Measurements from ENCODE around the gene MYLK2.

The MYLK2 gene

DNA sequence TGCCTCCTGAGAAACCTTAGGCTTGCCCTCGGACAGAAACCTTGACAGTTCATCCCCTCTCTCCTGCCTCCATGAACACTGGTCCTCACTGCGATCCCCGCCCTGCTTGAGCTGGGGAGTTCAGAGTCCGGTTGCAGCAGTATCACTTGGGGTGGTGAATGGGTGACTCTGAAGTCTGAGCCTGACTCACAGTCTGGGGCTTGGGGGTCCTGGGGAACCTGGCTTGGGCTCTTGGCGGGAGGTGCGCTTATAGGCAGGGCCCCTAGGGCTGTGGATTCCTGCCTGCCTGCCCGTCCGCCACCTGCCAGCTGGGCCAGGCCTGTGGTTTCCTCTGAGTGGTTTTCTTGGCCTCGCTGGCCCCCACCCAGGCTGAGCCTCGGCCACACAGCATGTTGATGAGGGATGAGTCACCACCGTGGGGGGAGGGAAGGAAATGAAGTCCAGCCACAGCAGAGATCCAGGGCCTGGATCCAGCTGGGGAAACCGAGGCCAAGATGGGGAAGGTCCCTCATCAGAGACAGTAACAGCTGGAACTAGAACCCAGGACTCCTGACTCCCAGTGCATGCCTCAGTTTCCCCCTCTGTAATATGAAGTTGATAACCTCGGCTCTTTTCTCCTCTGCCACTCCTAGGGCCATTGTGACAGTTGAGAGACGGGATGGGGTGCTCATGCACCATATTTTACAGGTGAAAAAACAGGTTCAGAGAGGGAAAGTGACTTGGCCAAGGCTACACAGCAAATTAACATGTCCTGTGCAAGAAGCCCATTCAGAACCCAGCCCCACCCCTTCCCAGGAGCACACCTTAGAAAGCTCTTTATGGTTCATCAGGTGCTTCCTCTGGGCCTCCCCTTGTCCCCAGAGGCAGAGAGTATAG lies 17.1 kb downstream of the MYLK2 start:
- DNase-seq (peak; percentile 46), ATAC-seq (peak; percentile 38)

DNA sequence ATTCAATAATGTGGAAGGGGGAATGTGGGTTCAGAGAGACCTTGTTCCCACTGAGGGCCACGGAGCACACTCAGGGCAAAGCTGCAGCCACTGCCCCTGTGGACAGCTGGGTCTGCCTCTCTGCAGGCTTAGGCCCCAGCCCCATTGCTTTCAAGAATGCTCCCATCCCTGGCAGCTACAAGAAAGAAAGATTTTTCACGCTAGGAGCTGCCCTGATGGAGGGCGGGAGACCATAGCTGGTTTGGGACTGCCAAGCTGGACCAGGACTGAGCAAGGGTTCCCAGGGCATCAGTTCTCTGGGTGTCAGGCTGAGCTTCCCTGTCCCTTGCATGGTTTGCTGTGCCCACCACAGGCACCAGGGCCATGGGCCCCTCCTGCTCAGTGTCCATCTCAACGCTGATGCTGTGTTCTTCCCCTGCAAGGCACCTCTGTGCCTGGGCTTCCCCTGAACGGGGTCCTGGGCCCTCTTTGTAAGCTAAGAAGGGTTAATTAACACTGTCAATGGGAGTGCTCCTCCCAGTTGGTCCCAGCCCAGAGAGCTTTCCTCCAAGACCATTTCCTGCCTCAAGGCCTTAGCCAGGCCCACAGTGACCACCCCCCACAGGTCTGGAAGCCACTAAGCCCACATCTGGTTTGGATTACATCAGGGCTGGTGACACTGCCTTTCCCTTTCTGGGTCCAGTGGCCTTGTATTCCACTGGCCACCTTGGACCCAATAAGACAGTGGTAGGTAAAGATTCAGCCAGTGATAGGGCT lies 17.9 kb downstream of the MYLK2 start:
- ATAC-seq, result no peak
- no peak for DNase-seq

DNA sequence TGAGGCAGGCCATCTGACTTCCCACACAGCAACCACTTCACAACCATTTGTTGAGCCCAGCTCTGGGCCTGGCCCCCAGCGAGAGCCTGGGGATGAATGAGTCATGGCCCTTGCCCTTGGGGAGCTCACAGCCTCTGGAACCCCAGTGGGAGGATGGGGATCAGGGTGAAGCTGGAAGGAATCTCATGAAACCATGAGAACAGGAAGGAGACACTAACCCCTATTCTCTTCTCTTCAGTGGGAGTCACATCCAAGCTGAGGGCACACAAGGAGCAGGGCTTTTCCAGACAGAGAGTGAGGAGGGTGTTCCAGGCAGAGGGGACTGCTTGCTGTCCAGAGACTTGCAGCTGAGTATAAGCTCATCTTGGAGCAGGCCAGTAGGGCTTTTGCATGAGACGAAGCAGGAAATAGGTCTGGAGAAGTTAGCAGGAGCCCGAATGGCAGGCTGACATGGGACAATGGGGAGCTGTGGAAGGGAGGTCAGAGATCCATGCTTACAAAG lies 18.8 kb downstream of the MYLK2 start:
- DNase-seq (no peak), ATAC-seq (no peak)

DNA sequence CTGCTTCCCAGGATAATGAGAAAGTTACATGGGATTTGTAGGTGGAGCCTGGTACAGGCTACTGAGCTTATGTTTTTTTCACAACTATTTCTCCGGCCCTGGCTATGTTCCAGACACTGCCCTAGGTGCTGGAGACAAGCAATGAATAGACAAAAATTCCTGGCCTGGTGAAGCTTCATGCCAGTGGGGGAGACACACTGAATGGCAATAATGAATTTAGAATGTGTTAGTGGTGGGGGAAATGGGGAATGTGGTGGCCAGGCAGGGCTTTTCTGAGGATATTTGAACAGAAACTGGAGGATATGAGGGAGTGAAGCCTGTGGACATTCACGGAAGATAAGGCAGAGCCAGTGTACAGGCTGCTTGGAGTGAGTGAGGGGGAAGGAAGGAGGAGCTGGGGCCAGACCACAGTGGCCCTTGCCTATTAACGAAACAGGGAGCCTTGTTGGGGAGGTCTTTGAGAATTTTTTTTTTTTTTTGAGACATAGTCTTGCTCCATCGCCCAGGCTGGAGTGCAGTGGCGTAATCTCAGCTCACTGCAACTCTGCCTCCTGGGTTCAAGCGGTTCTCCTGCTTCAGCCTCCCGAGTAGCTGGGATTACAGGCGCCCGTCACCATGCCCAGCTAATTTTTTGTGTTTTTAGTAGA lies 19.6 kb downstream of the MYLK2 start:
- DNase-seq, result no peak
- no peak for ATAC-seq

DNA sequence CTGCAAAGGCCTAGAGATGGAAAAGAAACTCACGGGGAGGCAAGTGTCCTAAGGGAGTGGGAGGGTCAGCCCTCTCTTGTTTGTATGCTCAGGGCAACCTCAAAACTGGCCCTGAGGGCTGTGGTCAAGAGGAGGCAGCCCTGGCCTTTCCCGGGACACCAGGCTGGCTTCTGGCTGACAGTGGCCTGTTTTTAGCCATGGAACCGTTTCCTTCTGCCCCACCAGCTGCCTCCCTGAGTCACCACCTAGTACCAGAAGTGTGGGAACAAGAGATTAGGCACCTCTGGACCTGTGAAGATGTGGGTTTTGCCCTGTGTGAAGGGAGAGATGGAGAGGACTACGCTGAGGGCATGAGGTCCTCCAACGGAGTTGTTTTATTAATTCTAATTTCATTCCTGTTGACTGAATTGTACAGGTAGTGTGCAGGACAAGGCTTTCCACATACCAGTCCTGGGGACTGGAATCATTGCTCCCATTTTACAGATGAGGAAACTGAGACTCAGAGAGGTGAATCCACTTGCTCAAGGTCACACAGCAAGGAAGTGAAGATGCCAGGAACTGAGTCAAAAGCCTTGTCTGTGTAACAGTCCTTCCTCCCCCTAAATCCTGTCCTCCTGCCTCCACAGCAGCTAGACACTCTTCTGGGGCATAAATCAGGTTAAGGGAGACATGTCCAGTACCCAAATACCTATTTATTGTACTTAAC lies 20.8 kb downstream of the MYLK2 start:
- no peak for ATAC-seq
- no peak for DNase-seq

DNA sequence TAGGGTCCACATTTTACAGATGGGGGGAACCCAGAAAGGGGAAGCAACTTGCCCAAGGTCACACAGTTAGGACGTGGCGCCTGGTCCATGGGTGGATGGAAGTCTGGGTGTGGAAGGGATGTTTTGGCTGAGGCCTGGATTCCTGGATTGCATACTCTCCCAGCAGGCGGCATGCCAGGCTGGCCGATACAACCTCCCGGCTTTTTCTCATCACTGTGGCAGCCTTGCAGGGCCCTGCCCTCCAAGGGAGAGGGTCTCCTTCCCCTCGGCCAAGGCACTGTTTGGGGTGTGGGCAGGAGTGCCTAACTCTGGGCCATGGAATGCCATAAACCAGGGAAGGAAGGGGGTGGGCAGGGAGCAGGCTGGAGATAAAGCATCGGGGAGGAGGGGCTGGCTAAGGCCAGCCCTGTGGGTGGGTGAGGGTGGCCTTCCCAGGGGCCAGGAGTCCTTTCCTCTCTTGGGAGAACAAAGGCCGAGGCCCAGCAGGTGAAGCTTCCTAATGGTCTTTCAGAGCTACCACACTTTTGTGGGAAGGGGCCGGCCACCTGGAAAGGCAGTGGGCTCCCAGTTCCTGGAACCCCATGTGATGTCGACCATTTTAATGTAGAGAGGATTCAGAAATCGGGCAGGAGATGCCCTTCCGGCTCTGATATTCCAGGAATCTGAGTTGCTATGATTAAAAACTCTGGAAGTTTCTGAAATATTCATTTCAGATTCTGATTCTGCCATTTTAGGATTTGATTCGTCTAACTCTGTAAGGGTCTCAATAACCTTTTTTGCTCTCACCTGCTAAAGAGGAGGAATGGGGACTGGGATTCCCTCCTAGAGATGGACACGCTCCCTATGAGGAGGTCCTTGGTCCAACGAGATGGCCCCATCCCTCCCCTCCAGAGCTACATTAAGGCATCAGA lies 22.0 kb downstream of the MYLK2 start:
- DNase-seq (no peak), ATAC-seq (no peak)

DNA sequence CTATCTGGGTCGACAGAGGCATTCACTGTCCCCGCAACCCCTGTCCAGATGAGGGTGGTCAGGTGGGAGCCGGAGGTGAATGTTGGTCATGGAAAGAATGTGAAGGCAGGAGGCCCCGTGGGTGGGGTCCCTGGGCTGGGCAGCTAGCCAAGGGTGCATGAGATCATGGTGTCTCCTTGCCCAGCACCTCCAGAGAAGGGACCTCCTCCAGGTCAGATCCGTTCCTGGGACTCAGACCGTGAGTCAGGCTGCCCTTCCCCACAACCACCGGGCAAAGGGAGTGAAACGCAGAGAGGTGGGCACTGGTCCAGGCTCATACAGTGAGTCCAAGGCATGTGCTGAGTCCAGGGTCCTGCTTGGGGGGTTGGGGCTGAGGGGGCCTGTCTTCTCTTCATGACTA lies 22.8 kb downstream of the MYLK2 start:
- no peak for ATAC-seq
- DNase-seq, result no peak

DNA sequence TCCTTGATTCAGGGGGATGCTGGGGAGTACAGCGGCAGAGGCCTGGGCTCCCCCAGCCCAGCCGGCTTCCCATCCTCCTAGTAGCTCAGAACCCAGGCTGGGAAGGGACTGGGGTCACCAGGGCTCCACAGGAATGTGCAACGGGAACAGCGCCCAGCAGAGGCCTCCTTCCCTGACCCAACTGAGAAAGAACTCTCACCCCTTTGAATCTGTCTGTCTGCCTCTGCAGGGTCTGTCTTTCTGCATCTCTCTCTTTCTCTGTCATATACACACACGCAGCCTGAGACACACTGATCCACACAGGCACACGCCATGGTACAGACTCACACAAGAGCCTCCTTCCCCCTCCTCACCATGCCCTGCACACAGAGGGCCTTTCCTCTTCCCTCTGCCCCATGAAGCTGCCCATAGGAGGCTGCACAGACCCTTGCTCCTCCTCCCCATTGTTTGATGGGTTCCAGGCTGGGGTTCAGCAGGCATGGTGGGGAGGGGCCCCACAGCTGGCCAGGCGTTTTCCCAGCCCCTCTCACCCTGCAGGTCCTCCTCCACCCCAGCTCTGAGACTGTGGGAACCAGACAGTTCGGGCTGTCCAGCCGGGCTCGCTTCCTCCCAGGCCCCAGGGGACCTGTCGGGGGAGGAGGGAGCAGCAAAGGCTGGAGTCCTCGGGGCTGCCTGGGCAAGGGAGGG lies 23.5 kb downstream of the MYLK2 start:
- DNase-seq (no peak), ATAC-seq (no peak)

DNA sequence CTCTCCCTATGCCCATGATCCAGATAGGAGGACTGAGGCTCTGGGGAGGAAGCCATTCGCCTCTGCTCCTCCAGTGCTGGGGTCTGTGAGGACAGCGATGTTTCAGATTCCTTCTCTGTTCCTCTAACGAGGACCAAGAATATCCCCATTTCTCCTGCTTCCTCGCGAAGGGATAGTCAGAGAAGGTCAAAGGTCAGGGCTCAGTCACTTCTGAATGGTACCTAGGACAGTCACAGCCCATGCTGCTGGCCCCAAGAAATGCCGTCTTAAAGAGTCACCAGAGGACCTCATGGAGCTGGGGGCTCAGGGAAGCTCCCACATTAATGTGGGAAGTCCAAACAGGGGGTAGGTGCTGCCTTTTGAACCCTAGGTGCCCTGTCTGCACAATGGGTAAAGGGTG lies 24.1 kb downstream of the MYLK2 start:
- DNase-seq, result no peak
- ATAC-seq, result no peak

DNA sequence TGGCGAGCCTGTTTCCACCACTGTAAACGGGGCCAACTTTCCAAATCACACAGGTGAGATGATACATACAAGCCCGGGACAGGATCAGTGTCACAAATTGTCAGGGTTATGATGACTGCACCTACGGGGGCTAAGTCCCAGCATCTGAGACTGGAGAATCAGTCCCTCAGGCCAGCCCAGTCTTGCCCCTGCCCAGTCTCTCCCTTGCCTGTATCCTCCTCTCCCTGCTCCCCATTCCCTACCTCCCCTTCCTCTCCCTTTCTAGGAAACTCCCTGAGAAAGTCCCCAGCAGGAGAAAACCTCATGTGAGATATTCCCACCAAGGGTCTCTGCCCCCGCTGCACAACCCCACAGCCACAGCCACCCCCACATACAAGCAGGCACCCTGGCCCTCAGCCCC lies 24.7 kb downstream of the MYLK2 start:
- no peak for ATAC-seq

DNA sequence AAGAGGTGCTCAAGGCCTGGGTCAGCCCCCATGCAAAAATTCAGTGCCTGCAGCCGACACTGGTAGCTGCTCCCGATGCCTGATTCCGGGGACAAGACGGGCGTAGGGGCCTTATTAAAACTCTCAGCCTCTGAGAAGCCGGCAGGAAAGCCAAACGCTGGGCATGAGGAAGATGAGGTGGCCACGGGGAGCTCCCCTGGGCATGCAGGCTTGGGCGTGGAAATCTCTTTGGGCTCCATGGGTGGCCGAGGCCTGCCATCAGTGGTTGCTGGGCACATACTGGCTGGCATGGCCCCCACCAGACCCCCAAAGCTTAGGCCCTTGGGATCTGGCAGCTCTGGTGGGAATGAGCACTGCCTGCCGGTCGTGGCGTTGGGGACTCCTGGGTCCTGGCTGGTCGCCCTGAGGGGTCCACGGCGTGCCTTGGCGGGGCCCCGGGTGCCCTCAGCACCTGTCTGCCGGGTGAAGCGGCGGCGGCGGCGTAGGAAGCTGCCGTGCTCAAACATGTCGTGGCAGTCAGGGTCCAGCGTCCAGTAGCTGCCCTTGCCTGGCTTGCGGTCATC lies 25.7 kb downstream of the MYLK2 start:
- no peak for ATAC-seq
- no peak for DNase-seq

More for the DNA sequence above, 24.7 kb downstream of the MYLK2 start:
- no peak for DNase-seq

DNA sequence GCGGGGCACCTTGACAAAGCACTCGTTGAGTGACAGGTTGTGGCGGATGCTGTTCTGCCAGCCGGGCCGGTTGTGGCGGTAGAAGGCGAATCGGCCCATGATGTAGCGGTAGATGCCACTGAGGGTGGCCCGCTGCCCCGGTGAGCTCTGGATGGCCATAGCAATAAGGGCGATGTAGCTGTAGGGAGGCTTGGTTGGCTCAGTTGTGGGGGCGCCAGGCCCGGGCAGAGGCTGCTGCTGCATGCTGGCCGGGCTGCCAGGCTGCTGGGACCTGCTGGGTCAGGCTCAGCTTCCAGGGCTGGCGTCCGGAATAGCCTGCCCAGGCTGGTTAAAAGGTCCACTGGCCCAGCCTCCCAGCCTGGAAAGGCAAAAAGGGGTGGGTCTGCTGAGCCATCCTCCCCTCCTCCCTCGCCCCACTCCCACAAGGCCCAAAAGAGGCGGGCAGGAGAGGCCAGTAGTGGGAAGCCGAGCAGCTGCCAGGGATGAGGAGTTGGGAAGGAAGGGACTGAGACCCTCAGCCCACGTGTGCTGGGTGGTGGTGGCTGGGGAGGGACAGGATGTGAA lies 26.2 kb downstream of the MYLK2 start, which contains the start of gene FOXS1:
FOXS1 (minus strand) TSS at position 305 of the 564 bp plus-strand sequence; CDS start at position 243, 62 bp downstream.
- ATAC-seq, result no peak
- no peak for DNase-seq

DNA sequence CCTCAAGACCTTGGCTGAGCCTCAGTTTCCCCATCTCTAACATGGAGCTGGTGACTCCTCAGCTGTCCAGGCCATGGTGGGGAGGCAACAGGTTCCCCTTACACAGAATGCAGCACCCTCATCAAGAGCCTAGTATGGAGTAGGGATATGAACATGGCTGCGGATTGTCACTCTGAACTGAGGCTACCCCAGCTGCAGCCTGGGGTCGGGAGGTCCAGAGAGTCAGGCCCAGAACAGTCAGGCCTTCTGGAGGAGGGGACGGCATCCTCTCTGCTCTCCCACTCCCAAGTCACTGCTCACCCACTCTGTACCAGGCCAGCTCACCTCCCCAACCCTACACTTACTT lies 27.6 kb downstream of the MYLK2 start:
- DNase-seq (no peak), ATAC-seq (no peak)

DNA sequence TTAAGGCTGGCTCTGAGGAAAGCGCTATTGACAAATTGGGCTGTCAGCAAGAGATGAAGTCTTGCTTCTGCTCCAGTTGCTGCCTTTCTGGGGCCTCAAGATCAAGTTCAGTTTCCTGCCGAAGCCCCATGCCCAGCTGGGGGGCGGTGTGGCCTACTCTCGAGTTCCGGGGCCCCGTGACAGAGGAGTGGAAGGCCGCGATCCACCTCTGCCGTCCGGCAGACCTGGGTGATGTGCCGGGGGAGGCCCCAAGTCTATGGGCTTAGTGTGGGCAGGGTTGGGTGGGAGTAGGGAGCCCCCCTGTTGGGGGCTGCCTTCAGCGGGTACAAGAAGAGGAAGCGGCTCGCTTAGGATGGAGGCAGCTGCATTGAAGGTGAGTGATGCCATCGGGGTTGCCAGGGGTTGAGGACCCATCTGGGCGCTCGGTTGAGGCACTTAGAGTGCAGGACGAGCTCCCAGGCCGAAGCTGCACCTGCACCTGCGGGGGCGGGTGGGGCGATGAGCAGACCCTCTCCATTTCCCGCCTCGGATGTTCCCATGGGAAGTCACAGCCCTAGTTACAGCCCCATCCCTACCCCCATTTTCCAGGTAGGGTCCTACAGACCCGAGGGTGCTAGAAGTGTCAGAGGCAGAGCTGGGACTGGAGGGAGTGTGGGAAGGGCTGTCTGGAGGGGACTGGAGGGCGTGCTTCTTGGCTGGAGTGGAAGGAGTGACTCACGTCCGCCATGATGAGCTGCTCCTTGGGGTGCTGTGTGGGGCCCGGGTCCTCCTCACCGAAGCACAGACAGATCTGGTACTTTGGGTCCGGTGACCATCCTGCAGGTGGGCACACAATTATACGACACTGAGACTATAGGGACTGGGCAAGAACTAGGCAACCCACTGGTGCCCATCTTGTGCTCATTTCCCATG lies 29.2 kb downstream of the MYLK2 start:
- no peak for DNase-seq
- no peak for ATAC-seq

DNA sequence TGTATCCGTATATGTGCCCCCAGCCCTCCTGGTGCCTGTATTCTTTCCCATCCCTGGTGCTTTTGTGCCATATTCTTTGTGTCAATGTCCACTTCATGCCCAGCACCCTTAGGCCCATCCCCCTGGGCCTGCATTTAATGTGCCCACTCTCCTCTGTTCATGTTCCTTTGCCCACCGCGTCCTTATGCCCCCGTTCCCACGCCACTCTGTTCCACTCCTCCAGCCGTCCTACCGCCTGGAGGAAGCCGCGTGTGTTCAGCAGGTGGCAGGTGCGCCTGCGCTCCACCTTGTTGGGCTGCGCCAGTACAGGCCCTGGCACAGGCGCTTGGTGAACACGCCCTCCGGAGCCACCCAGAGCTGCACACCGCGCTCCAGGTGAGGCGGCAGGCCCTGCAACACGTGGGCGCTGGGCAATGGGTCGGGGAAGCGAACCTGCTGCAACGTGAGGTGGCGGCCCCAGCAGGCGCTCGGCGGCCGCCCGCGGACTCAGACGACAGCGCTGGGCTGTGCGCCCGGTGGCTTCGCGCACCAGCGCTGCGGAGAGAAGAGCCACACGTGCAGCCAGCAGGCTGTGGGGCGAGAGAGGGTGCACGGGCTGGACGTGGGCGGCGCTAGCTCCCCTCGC lies 30.3 kb downstream of the MYLK2 start:
- DNase-seq, result no peak

DNA sequence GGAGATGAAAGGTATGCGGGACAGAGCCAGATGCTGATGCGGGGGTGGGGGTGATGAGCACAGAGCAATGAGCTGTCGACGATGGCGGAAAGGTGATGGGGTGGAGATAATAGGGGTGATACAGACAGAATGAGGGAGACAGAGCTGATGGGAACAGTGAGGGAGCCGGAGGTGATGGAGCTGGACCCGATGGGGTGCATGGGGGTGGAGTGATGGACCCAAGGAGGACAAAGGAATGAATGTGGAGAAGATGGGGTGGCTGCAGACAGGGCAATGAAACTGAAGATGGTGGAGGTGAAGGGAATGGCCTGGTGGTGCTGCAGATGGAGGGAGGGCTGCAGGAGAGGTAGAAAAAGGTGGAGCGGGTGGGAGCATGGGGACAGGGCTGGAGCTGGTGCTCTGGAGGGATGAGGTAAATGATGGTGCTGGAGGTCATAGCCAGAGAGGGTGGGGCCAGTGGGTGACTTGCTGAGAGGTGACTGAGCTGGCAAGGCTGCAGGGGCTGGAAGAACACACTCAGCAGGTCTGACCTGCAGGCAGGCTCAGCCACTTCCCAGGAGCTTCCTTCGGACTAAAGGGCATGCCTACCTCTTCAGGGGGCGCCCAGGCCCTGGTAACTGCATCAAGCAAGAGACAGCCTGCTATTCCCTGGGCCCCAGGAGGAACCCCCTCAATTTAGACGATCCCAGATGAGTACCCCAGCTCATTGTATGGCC lies 32.2 kb downstream of the MYLK2 start:
- ATAC-seq (no peak), DNase-seq (no peak)

More for the DNA sequence above, 30.3 kb downstream of the MYLK2 start:
- ATAC-seq, result no peak

DNA sequence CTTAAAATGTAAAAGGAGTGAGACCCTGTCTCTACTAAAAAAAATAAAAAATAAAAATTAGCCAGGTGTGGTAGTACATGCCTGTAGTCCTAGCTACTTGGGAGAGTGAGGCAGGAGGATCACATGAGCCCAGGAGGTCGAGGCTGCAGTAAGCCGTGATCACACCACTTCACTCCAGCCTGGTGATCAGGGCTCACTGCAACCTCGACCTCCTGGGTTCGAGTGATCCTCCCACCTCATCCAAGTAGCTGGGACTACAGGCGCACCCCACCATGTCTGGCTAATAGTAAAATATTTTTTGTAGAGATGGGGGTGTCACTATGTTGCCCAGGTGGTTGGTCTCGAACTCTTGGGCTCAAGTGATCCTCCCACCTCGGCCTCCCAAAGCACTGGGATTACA lies 34.3 kb downstream of the MYLK2 start:
- DNase-seq (no peak), ATAC-seq (no peak)

DNA sequence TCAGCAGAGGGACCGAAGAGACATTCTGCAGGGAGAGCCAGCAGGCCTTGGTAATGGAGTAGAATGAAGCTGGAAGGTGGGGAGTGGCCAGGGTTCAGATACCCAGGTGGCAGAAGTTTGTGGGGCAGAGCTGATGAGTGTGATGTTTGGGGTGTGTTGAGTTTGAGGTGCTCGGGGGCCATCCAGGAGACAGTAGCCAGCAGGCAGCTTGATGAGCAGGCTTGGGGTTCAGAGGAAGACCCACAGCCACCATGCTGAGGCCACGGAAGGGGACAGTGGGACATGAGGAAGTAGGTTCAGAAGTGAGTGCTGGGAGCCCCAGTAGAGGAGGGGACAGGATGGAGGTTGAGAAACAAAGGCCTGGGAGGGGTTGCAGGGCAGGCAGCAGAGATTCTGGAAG lies 37.4 kb downstream of the MYLK2 start:
- no peak for DNase-seq
- no peak for ATAC-seq

Data from stimulated activated naive CD8-positive, alpha-beta T cell treated with anti-CD3 and anti-CD28 coated beads, Interleukin-15, Interleukin-2, amounts not matched to agents 100 U/mL and 50 U/mL, for 24 hours (primary cell).